HG03196 (cell line): ENCODE results near the gene SMDT1.
"Not testable (repeated sequence)": the region's sequence is repeated elsewhere in the genome, so short reads cannot be mapped to it uniquely, and the experiment has no call there.

Experiments
- ATAC-seq: cut with Tn5 transposase; IDR thresholded peaks from one replicate; pipeline ENCODE4 v1.9.1; 2021; ENCODE audit not compliant: unreplicated experiment

The SMDT1 gene

DNA sequence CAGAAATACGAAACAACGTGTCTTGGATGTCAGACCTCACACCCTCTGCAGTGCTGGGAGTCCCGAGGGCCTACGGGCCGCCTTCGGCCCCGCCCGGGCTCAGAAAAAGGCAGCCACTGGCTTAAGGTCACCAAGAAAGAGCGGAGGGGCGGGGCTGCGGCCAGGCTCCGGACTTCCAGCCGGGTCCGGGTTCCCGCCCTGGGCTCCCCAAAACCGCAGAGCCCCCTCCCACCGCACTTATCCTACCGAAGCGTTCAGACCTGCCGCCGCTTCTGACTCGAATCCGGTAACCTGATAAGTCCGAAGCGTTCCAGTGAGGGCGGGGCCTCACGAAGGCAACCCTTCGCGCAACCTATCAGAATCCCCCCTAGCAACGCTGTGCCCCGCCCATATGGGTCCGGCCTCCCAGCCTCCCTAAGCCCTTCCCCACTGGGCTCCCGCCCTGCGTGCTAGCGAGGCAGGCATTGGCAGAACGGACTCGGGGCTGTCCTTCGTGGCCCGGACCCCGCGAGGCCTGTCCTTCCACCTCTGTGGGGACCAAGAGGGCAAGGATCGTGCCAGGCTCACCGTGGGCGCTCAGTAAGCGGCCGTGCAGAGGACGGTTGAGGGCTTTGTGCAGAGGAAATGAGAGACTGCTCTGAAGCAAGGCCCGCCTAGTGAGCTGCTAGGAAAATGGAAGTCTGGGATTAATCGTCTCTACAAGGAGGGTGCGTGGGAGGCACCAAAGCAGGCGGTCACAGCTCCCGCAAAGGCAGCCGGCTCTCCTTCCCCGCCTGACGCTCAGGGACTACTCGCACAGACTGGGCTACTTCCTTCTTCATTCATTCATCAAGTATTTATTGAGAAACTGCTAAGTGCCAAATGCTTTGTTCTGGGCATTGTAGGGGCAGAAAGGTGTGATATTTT is 8.7 kb upstream of the SMDT1 start, which contains the start of gene NAGA:
TSS of gene NAGA (minus strand) at position 296 of the 906 bp plus-strand sequence. CDS start 515 bp downstream, outside the sequence.
- peak; percentile 90 for ATAC-seq

GRCh38 chr22:42071508-42071907 is 8.0 kb upstream of the SMDT1 start:
- not testable (repeated sequence) for ATAC-seq

- no peak for ATAC-seq
These were observed 6.7 kb upstream of the SMDT1 start for GRCh38 chr22:42072606-42073330.

DNA sequence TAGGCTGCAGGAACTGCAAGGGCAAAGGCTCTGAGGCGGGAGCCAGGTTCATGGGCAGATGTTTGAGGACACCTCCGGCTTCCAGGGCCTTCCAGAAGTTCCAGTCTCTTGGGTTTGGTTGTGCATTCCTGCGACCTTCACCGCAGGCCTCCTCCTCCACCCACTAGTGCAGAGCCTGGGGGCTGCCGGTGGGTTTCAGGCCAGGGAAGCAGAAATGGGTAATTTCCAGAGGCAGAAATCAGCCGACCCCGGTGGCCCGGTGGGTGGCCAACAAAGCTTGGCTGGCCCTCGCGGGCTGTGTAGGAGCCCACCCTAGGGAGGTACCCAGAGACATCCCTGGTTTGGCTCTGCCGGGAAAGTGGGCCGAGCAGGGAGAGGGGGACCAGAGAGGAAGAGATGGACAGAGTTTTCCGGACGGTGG is 5.9 kb upstream of the SMDT1 start:
- ATAC-seq = no peak

DNA sequence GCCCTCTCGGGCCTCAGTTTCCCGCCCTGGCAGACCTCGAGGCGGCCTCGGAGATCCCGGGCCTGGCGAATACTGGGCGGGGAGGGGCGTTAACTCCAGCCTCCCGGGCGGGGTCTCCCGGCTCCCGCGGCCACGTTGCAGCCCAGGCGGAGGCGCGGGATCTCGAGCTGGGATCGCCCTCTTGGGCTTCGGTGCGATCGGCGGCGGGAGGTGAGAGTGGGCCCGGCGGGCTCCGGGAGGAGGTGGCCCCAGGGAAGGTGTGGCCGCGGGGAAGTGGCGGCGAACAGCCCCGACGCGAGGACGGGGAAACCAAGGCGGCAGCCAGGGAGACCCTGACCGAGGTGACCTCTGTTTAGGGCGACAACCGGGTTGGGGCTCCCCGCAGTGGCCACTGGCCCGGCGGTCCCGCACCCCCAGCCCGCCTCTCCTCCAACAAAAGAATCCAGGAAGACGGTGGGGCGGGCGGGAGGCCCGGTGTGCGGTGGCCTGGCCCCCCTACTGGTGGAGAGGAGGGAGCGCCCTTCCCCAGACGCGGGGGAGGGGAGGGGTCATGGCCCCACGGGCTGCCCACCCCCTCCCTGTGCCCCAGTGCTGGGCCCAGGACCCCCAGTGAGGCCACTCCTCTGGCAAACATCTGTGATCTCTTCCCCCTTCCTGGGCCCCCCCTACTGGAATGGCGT is 5.2 kb upstream of the SMDT1 start, which contains the start of gene PHETA2:
TSS of gene PHETA2 (plus strand) at position 117 of the 680 bp plus-strand sequence. CDS start 3,046 bp downstream, outside the sequence.
- no peak for ATAC-seq

DNA sequence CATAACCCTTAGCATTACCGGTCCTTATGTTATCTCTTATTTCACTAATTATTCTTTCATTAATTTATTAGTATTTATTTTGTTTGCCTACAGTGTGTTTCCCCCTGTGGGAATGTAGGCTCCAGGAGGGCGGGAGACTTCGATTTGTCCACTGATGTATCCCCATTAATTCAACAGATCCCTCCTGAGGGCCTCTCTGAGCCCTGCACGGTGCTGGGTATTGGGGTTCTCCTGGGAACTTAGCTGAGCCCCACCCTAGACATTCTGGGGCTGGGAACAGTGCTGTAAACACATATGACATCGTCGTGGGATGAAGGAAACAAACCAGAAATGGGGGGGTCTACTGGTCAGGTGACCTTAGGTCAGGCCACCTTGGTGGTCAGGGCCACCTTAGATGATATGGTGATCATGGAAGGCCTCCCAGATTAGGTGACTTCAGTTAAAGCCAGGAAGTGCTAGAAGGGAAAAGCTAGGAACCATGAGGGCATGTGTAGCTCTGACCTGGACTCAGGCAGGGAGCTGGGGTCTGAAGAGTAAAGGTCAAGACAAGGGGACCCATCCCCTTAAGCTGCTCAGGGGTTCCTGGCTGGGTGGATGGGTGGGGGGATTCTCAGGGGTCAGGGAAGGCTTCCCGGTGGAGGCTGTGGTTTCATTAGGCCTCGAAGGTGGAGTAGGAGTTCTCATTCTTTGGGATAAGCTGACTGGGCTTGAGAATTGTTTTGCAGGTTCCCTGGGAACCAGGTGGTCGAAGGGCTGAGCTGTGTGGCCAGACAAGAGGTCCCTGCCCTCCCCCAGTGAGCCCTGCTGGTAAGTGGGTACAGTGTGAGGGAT is 4.4 kb upstream of the SMDT1 start:
- no peak for ATAC-seq

DNA sequence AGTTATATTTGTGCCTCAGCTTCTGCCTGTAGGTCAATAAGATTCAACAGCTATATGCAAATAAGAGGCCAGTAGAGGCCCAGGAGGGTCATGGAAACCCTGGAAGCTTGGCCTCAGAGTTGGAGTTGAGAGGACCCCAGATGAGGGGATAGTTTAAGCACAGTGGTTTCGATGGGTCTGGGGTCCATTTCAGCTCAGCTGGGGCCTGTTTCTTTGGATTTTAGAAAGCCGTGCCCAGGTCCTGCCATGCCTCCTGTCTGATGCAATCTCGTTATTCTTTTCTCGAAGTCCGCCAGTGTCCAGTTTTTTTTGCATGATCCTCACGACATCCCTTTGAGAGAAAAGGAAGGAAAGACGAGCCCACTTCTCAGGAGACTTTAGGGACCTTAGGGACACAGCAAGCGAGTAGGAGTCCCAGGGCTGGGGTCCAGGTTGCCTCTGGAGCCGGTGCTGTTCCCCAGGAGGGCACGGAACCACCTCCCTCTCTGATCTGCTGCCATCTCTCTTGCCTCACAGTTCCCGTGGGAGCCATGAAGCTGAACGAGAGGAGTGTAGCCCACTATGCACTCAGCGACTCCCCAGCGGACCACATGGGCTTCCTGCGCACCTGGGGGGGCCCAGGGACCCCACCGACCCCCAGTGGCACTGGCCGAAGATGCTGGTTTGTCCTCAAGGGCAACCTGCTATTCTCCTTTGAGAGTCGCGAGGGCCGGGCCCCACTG is 2.6 kb upstream of the SMDT1 start:
- ATAC-seq = no peak

GRCh38 chr22:42077486-42078125 is 1.9 kb upstream of the SMDT1 start:
- ATAC-seq = no peak

DNA sequence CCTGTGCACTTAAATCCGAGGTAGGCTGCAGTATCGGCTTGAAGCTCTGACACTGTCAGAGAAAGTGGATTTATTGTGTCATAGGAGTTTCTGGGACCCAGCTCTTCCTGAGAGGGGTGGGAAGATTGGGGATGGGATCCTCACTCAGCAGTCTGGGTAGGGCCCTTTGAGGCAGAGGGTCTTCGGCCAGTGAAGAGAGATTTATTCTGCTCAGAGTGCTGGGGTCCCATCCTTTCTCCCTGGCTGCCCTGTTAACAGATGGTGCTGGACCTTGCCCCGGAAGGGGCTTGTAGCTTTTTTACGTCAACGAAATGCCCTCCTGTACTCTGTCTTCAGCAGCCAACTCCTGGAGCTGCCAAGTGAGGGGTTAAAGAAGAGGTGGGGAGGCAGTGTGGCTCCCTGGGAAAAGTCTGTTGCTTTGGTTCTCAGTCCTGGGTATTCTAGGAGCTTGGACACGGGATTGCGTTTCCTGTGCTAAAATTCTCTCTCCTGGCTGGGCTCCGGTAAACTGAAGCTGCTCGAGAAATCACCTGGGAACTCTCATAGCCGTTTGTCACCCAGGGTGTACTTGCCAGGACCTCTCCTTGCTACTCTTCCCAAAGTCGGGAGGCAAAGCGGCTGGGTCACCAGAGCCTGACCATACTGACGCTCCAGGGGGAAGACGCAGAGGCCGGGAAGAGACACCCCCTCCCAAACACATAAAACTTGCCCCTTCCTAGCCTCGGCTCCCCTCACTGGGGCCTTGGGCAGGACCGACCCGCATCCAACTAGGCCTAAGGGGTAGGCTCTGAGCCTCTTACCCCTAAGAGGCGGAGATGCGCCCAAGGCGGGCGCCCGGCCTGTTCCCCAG is 806 bp upstream of the SMDT1 start:
- peak; percentile 0 for ATAC-seq

DNA sequence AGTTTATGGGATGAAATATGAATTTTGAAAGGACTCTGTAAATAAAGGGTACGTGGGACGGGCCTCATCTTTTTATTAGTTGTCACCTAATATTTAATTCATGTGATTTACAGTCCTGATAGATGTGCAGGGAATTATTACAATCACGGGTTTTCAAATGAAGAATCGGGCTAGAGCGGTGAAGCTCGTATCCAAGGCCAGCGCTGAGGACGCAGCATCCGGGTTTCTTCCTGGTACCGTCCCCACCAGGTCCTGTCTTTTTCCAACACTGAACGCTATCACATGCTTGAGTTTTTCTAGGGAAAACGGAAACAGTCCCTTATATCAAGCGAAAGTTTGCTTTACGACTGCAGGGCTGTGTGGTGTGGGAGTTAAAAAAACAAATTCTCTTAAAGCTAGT is 787 bp downstream of the SMDT1 start:
- ATAC-seq = no peak

- no peak for ATAC-seq
These were observed 3.6 kb downstream of the SMDT1 start for GRCh38 chr22:42083119-42083518.

DNA sequence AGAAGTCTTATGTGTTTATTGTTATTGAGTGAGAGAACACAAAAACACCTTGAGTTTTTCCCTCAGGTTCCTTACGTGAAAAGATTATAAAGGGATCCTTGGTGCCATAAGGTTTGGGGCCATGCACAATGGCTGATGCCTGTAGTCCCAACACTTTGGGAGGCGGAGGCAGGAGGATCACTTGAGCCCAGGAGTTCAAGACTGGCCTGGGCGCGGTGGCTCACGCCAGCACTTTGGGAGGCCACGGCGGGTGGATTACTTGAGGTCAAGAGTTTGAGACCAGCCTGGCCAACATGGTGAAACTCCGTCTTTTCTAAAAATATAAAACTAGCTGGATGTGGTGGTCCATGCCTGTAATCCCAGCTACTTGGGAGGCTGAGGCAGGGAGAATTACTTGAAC is 5.4 kb downstream of the SMDT1 start:
- no peak for ATAC-seq

DNA sequence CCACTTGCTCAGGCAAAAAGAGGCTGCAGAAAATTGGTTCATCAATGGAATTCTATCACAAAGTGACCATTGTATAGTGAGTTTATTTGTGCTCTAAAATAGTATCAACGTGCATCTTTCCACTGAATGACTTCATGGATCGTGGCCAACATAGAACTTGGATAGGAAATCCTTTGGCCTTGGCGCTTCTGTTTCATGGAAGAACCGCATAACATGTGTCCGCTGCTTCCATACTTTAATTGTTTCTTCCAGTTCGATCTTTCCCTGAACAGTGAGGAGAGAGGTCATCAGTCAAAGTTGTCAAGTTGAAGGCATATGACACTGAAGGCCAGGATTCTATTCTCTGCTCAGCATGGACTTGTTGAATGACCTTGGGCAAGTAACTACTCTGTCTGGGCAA is 6.6 kb downstream of the SMDT1 start:
- no peak for ATAC-seq

- peak; percentile 92 for ATAC-seq
These were observed 11.3 kb downstream of the SMDT1 start, which contains the start of gene NDUFA6 for GRCh38 chr22:42090596-42091454. TSS of gene NDUFA6 (minus strand) at chr22:42090772. CDS start at chr22:42090744, 28 bp downstream.

DNA sequence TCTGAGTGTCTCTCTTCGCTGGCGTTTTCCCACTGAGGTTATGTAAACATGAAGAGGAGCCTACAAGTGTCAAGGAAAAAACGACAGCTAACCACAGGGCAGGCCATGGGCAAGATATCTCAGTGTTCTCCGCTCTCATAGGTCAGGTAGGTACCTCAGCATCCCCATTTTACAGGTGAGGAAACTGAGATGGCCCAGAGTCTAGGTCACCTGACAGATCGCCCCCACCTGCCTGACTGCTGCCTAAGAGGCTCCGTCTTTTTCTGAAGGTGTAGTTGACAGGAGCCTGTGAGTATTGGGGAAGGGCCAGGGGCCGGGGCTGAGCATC is 11.9 kb downstream of the SMDT1 start:
- no peak for ATAC-seq

DNA sequence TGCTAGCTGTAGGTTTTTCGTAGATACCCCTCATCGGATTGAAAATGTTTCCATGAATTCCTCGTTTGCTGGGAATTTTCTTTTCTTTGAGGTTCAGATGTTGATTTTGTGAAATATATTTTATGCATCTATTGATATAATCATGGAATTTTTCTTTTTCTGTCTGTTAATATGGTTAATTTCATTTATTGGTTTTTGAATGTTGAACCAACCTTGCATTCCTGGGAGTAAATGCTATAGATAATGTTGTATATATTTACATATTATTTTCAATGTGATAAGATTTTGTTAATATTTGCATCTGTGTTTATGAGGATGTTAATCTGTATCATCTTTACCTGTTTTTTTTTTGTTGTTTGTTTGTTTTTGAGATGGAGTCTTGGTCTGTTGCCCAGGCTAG is 21.7 kb downstream of the SMDT1 start:
- no peak for ATAC-seq

DNA sequence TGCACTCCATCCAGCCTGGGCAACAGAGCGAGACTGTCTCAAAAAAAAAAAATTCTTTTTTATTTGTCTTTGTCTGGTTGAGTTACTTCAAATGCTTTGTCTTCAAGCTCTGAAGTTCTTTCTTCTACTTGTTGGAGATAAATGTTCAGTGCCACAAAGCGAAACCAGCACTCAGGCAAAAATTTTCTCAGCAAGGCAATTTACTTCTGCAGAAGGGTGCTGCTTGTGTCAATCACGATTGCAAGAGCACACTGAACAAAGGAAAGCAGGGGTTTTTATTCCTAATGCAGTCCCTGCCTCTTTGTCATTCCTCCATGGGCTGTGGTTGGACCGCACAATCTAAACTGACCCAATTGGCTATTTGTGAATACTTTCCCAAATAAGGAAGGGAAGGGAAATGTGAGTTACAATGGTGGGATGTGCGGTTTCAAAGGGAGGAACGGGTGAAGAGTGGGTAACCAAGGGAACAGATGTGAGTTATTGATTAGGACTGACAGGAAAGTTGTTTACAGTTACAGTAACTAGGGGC is 24.9 kb downstream of the SMDT1 start:
- ATAC-seq = not testable (repeated sequence)
